ENCODE results near the gene NR1H4.
"Not testable (repeated sequence)": the region's sequence is repeated elsewhere in the genome, so short reads cannot be mapped to it uniquely, and the experiment has no call there.

The NR1H4 gene

GRCh38 chr12:100593490-100593889, 119.8 kb downstream of the NR1H4 start:
- Histone ChIP-seq H3K27me3 (ENCODE audit: control insufficient read depth, insufficient read depth, low read length) (no peaks in the 10 kb centered on the region), H3K36me3 (ENCODE audit: control insufficient read depth, insufficient read depth, low read length) (no peaks in the 10 kb centered on the region), H3K4me3 (ENCODE audit: low read length) (no peak overlapping the region), H3K9ac (ENCODE audit: low read length) (no peak overlapping the region), H3K4me1 (ENCODE audit: control insufficient read depth, insufficient read depth, low read length) (no peaks in the 10 kb centered on the region), H3K27ac (ENCODE audit: low read depth, low read length) (no peak overlapping the region)

DNA sequence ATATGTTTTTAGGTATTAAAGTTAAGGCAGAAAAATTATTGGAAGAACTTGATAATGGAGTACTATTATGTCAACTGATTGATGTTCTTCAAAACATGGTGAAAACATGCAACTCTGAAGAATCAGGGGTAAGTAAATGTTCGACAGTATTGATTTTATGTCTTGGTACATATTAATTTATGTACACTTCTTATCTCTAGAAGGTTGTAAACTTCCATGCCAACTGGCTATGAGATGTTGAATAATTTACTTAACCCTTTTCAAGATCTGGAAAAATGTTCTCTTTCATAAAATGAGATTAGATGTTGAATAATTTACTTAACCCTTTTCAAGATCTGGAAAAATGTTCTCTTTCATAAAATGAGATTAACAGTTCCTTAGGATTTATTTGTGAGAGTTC, 128.0 kb downstream of the NR1H4 start:
- no peaks in the 10 kb centered on the region for H3K4me1 ChIP-seq (ENCODE audit: control insufficient read depth, insufficient read depth, low read length)
- H3K27ac ChIP-seq (ENCODE audit: low read depth, low read length): no peak overlapping the region
- H3K36me3 ChIP-seq (ENCODE audit: control insufficient read depth, insufficient read depth, low read length): no peaks in the 10 kb centered on the region
- H3K4me3 ChIP-seq (ENCODE audit: low read length): no peak overlapping the region
- H3K9ac ChIP-seq (ENCODE audit: low read length): no peak overlapping the region
- no peaks in the 10 kb centered on the region for H3K27me3 ChIP-seq (ENCODE audit: control insufficient read depth, insufficient read depth, low read length)

- not testable (repeated sequence) for H3K36me3 ChIP-seq (ENCODE audit: control insufficient read depth, insufficient read depth, low read length); H3K27me3 ChIP-seq (ENCODE audit: control insufficient read depth, insufficient read depth, low read length); H3K4me1 ChIP-seq (ENCODE audit: control insufficient read depth, insufficient read depth, low read length); H3K27ac ChIP-seq (ENCODE audit: low read depth, low read length); H3K4me3 ChIP-seq (ENCODE audit: low read length); H3K9ac ChIP-seq (ENCODE audit: low read length)
Measured at GRCh38 chr12:100602997-100603396, 129.3 kb downstream of the NR1H4 start.

GRCh38 chr12:100608776-100609175, 135.1 kb downstream of the NR1H4 start:
- Histone ChIP-seq H3K36me3 (ENCODE audit: control insufficient read depth, insufficient read depth, low read length) (no peaks in the 10 kb centered on the region), H3K4me3 (ENCODE audit: low read length) (no peak overlapping the region), H3K27me3 (ENCODE audit: control insufficient read depth, insufficient read depth, low read length) (no peaks in the 10 kb centered on the region), H3K27ac (ENCODE audit: low read depth, low read length) (no peak overlapping the region), H3K4me1 (ENCODE audit: control insufficient read depth, insufficient read depth, low read length) (no peaks in the 10 kb centered on the region), H3K9ac (ENCODE audit: low read length) (no peak overlapping the region)

- H3K27me3 ChIP-seq (ENCODE audit: control insufficient read depth, insufficient read depth, low read length): no peaks in the 10 kb centered on the region
- no peaks in the 10 kb centered on the region for H3K36me3 ChIP-seq (ENCODE audit: control insufficient read depth, insufficient read depth, low read length)
- H3K4me1 ChIP-seq (ENCODE audit: control insufficient read depth, insufficient read depth, low read length): no peaks in the 10 kb centered on the region
- H3K27ac ChIP-seq (ENCODE audit: low read depth, low read length): no peak overlapping the region
- no peak overlapping the region for H3K4me3 ChIP-seq (ENCODE audit: low read length)
- H3K9ac ChIP-seq (ENCODE audit: low read length): no peak overlapping the region
Measured at GRCh38 chr12:100610666-100611430, 137.2 kb downstream of the NR1H4 start.

- no peaks in the 10 kb centered on the region for H3K36me3 ChIP-seq (ENCODE audit: control insufficient read depth, insufficient read depth, low read length)
- no peak overlapping the region for H3K27ac ChIP-seq (ENCODE audit: low read depth, low read length)
- H3K4me3 ChIP-seq (ENCODE audit: low read length): no peak overlapping the region
- no peaks in the 10 kb centered on the region for H3K4me1 ChIP-seq (ENCODE audit: control insufficient read depth, insufficient read depth, low read length)
- no peak overlapping the region for H3K9ac ChIP-seq (ENCODE audit: low read length)
- no peaks in the 10 kb centered on the region for H3K27me3 ChIP-seq (ENCODE audit: control insufficient read depth, insufficient read depth, low read length)
Measured at GRCh38 chr12:100612606-100613005, 138.9 kb downstream of the NR1H4 start.
